AG09319 (cell line): ENCODE data around the gene CASZ1.

ENCODE experiments used
- DNase-seq: peaks from one replicate; pipeline ENCODE4 v3.0.0-alpha.2; 2010; ENCODE audit warnings: low read depth; ENCODE audit errors: extremely low read depth
- CTCF ChIP-seq: IDR thresholded peaks from 2 replicates; pipeline ENCODE4 v1.5.1; 2011; ENCODE audit warnings: low read depth, mild to moderate bottlenecking, inconsistent platforms, low read length, moderate library complexity

CASZ1 gene

GRCh38 chr1:10626791-10627410 lies 169.5 kb downstream of the CASZ1 start:
- no peak for DNase-seq
- no peak for TF ChIP-seq CTCF

GRCh38 chr1:10626131-10626731 lies 170.2 kb downstream of the CASZ1 start:
- TF ChIP-seq CTCF, result no peak
- DNase-seq, result no peak

GRCh38 chr1:10625554-10625953 lies 170.9 kb downstream of the CASZ1 start:
- DNase-seq, result no peak
- no peak for TF ChIP-seq CTCF

- no peak for TF ChIP-seq CTCF
- DNase-seq, result no peak
Measured at GRCh38 chr1:10625076-10625475, 171.4 kb downstream of the CASZ1 start.

- DNase-seq, result no peak
- TF ChIP-seq CTCF, result no peak
Measured at GRCh38 chr1:10624256-10625050, 172.0 kb downstream of the CASZ1 start.

- no peak for DNase-seq
- TF ChIP-seq CTCF, result no peak
Measured at GRCh38 chr1:10623686-10624145, 172.7 kb downstream of the CASZ1 start.
